H1 (cell line): ENCODE results near the gene SLC44A5. TPM values are rescaled to one million over a fixed set of nuclear protein-coding genes. Genes with fewer than 3 reads are reported as not detected.

Experiments used
- CTCF ChIA-PET: fragments of 300-600 bp; sonication (Branson Sonifier 250); formaldehyde crosslinking; loops from one replicate; lab custom pipeline; 2021; ENCODE audit not compliant: partially characterized antibody; lab: Charles Lee
- POLR2A ChIA-PET: fragments of 300-600 bp; sonication (Branson Sonifier 250); formaldehyde crosslinking; loops from one replicate; lab custom pipeline; 2021; ENCODE audit warnings: inconsistent platforms; ENCODE audit not compliant: partially characterized antibody; lab: Charles Lee
- DNase-seq, 2 experiments: peaks; one replicate each; pipeline versions ENCODE4 v3.0.0 to v3.0.0-alpha.2; 2010 to 2022; ENCODE audit warnings: low spot score in 2 of 2, low read depth in 1 of 2, mixed read lengths in 1 of 2
- FAIRE-seq: peaks from 2 replicates; lab custom pipeline; 2011; peaks lifted over from hg19 to GRCh38; lab: Jason Lieb, UNC
- H2AFZ ChIP-seq: 2 replicates; pipeline ENCODE4 v1.8.1; 2012; ENCODE audit warnings: low read length, inconsistent platforms
- H2AK5ac ChIP-seq: 2 replicates; pipeline ENCODE4 v1.6.1; 2013; ENCODE audit warnings: low read depth, low read length
- H2BK120ac ChIP-seq: replicated peaks from 2 replicates; pipeline ENCODE3; 2013; ENCODE audit warnings: low read depth, low read length, inconsistent platforms
- H2BK12ac ChIP-seq: 2 replicates; pipeline ENCODE4 v1.6.1; 2013; ENCODE audit warnings: low read depth, low read length
- H2BK15ac ChIP-seq: 2 replicates; pipeline ENCODE4 v1.6.1; 2013; ENCODE audit warnings: low read length
- H2BK20ac ChIP-seq: 2 replicates; pipeline ENCODE4 v1.6.1; 2013; ENCODE audit warnings: low read length
- H2BK5ac ChIP-seq: 2 replicates; pipeline ENCODE4 v1.6.1; 2013; ENCODE audit warnings: low read depth, low read length
- H3K14ac ChIP-seq: 2 replicates; pipeline ENCODE4 v1.6.1; 2013; ENCODE audit warnings: inconsistent platforms; ENCODE audit not compliant: insufficient read length
- H3K18ac ChIP-seq: 2 replicates; pipeline ENCODE4 v1.6.1; 2013; ENCODE audit warnings: low read length; ENCODE audit errors: extremely low read depth
- H3K23ac ChIP-seq: 2 replicates; pipeline ENCODE4 v1.6.1; 2013; ENCODE audit warnings: inconsistent platforms; ENCODE audit not compliant: insufficient read length
- H3K23me2 ChIP-seq: 2 replicates; pipeline ENCODE4 v1.6.1; 2013; ENCODE audit warnings: low read depth, low read length
- H3K27ac ChIP-seq: 2 replicates; pipeline ENCODE4 v1.6.1; 2011; ENCODE audit warnings: low read depth, low read length, inconsistent platforms
- H3K27me3 ChIP-seq, 4 experiments: replicated peaks in 1 of 4; 1 replicate in 1 of 4; 2 replicates in 3 of 4; pipeline versions ENCODE4 v1.6.1 to v1.8.1; 2011 to 2013; ENCODE audit warnings: low read length in 3 of 4, mild to moderate bottlenecking in 3 of 4, inconsistent platforms in 2 of 4, mixed read lengths in 2 of 4, moderate library complexity in 1 of 4; ENCODE audit not compliant: control insufficient read depth in 3 of 4, insufficient read depth in 3 of 4; ENCODE audit errors: extremely low read depth in 1 of 4
- H3K36me3 ChIP-seq, 4 experiments: 2 replicates each; pipeline versions ENCODE4 v1.6.1 to v1.8.1; 2011 to 2013; ENCODE audit warnings: mild to moderate bottlenecking in 4 of 4, low read length in 3 of 4, moderate library complexity in 2 of 4, control low read depth in 1 of 4, inconsistent platforms in 1 of 4; ENCODE audit not compliant: insufficient read depth in 4 of 4, control insufficient read depth in 2 of 4
- H3K4ac ChIP-seq: replicated peaks from 2 replicates; pipeline ENCODE3; 2013; ENCODE audit warnings: low read length, low read depth, mixed read lengths, inconsistent platforms; ENCODE audit not compliant: insufficient read length
- H3K4me1 ChIP-seq, 4 experiments: replicated peaks in 1 of 4; 1 replicate in 1 of 4; 2 replicates in 3 of 4; pipeline versions ENCODE4 v1.6.1 to v1.8.1; 2011 to 2013; ENCODE audit warnings: low read length in 3 of 4, inconsistent platforms in 2 of 4, mixed read lengths in 1 of 4; ENCODE audit not compliant: insufficient read depth in 4 of 4, control insufficient read depth in 3 of 4
- H3K4me2 ChIP-seq, 2 experiments: 2 replicates each; pipeline versions ENCODE4 v1.6.1 to v1.8.1; 2011 to 2013; ENCODE audit warnings: low read depth in 2 of 2, low read length in 2 of 2, control low read depth in 1 of 2, inconsistent platforms in 1 of 2, mild to moderate bottlenecking in 1 of 2; ENCODE audit not compliant: insufficient read depth in 1 of 2
- H3K4me3 ChIP-seq, 4 experiments: fragments of 200-600, 300-600 bp in 1 of 4; sonication (generic), shearing (Covaris generic), sonication (Bioruptor Twin) in 1 of 4; 2 replicates each; pipeline versions ENCODE4 v1.5.1 to v1.8.1; 2011 to 2016; ENCODE audit warnings: low read length in 4 of 4, low read depth in 3 of 4, control low read depth in 2 of 4, inconsistent platforms in 2 of 4, mild to moderate bottlenecking in 2 of 4, mixed read lengths in 1 of 4, moderate library complexity in 1 of 4; ENCODE audit not compliant: insufficient read depth in 2 of 4; ENCODE audit errors: extremely low read depth in 1 of 4
- H3K56ac ChIP-seq: replicated peaks from 2 replicates; pipeline ENCODE3; 2013; ENCODE audit warnings: low read depth, mild to moderate bottlenecking, mixed read lengths, low read length, inconsistent platforms; ENCODE audit not compliant: insufficient read length
- H3K79me1 ChIP-seq: 2 replicates; pipeline ENCODE4 v1.6.1; 2013; ENCODE audit warnings: low read depth, low read length, control low read depth
- H3K79me2 ChIP-seq, 2 experiments: 2 replicates each; pipeline versions ENCODE4 v1.6.1 to v1.8.1; 2012 to 2013; ENCODE audit warnings: low read length in 2 of 2, mild to moderate bottlenecking in 2 of 2, inconsistent platforms in 1 of 2; ENCODE audit not compliant: insufficient read depth in 2 of 2, control insufficient read depth in 1 of 2
- H3K9ac ChIP-seq, 4 experiments: replicated peaks in 1 of 4; 1 replicate in 1 of 4; 2 replicates in 3 of 4; pipeline versions ENCODE4 v1.6.1 to v1.8.1; 2011 to 2013; ENCODE audit warnings: low read depth in 3 of 4, low read length in 3 of 4, control low read depth in 2 of 4, mild to moderate bottlenecking in 2 of 4, moderate library complexity in 2 of 4, inconsistent platforms in 1 of 4; ENCODE audit errors: extremely low read depth in 1 of 4
- H3K9me3 ChIP-seq, 2 experiments: 2 replicates each; pipeline versions ENCODE4 v1.6.1 to v1.8.1; 2012 to 2013; ENCODE audit warnings: mild to moderate bottlenecking in 2 of 2, moderate library complexity in 2 of 2, control low read depth in 1 of 2, inconsistent platforms in 1 of 2, low read depth in 1 of 2, low read length in 1 of 2, mixed read lengths in 1 of 2; ENCODE audit not compliant: insufficient read depth in 2 of 2
- H4K20me1 ChIP-seq, 2 experiments: replicated peaks in 1 of 2; 2 replicates each; pipeline versions ENCODE3 to v1.8.1; 2011 to 2013; ENCODE audit warnings: inconsistent platforms in 2 of 2, low read length in 2 of 2, mild to moderate bottlenecking in 1 of 2; ENCODE audit not compliant: insufficient read depth in 2 of 2, control insufficient read depth in 1 of 2
- H4K5ac ChIP-seq: 2 replicates; pipeline ENCODE4 v1.6.1; 2013; ENCODE audit warnings: low read length, low read depth, mixed read lengths, inconsistent platforms; ENCODE audit not compliant: insufficient read length
- H4K8ac ChIP-seq: 2 replicates; pipeline ENCODE4 v1.8.0; 2013; ENCODE audit warnings: mild to moderate bottlenecking, moderate library complexity, low read length, inconsistent platforms; ENCODE audit not compliant: insufficient read depth; ENCODE audit errors: extremely low read depth
- H4K91ac ChIP-seq: replicated peaks from 2 replicates; pipeline ENCODE3; 2013; ENCODE audit warnings: low read length, mixed read lengths, inconsistent platforms; ENCODE audit not compliant: insufficient read length
- CHD2 ChIP-seq: IDR thresholded peaks from 2 replicates; pipeline ENCODE4 v1.6.1; 2012; ENCODE audit warnings: low read length, improper control_type of control experiment
- EZH2 ChIP-seq: fragments of 200-600 bp; sonication (generic); IDR thresholded peaks from 2 replicates; pipeline ENCODE4 v1.7.1; 2012; ENCODE audit warnings: low read depth, mild to moderate bottlenecking, moderate library complexity, low read length, inconsistent platforms; ENCODE audit not compliant: severe bottlenecking
- GTF2F1 ChIP-seq: IDR thresholded peaks from 2 replicates; pipeline ENCODE4 v1.6.1; 2012; ENCODE audit warnings: low read depth, low read length, improper control_type of control experiment, borderline replicate concordance
- HDAC6 ChIP-seq: IDR thresholded peaks from one replicate; pipeline ENCODE4 v1.7.1; 2012; ENCODE audit warnings: low read depth, mild to moderate bottlenecking, inconsistent platforms, low read length, moderate library complexity
- KDM1A ChIP-seq: fragments of 200-600, 300-600 bp; sonication (generic); IDR thresholded peaks from 2 replicates; pipeline ENCODE4 v1.7.1; 2016; ENCODE audit warnings: mild to moderate bottlenecking, low read length, borderline replicate concordance
- NRF1 ChIP-seq: IDR thresholded peaks from 2 replicates; pipeline ENCODE4 v1.6.1; 2011; ENCODE audit warnings: mild to moderate bottlenecking, low read depth, low read length, improper control_type of control experiment
- RFX5 ChIP-seq: IDR thresholded peaks from 2 replicates; pipeline ENCODE4 v1.6.1; 2011; ENCODE audit warnings: low read depth, low read length, improper control_type of control experiment, borderline replicate concordance
- RNF2 ChIP-seq: fragments of 200-900, 300-1000 bp; sonication (generic); IDR thresholded peaks from 2 replicates; pipeline ENCODE4 v1.7.1; 2016; ENCODE audit warnings: borderline replicate concordance, low read depth, mild to moderate bottlenecking, antibody characterized with exemption, low read length; ENCODE audit not compliant: poor library complexity, severe bottlenecking; ENCODE audit errors: missing control alignments
- RXRA ChIP-seq: IDR thresholded peaks from 2 replicates; pipeline ENCODE4 v1.6.1; 2011; ENCODE audit warnings: low read depth, mild to moderate bottlenecking, low read length, moderate library complexity; ENCODE audit not compliant: insufficient read depth
- SIX5 ChIP-seq: IDR thresholded peaks from 2 replicates; pipeline ENCODE4 v1.6.1; 2011; ENCODE audit warnings: mild to moderate bottlenecking, low read depth, low read length
- SRF ChIP-seq: IDR thresholded peaks from 2 replicates; pipeline ENCODE4 v1.6.1; 2011; ENCODE audit warnings: mild to moderate bottlenecking, low read depth, low read length, moderate library complexity
- TAF7 ChIP-seq: optimal IDR thresholded peaks from 2 replicates; pipeline ENCODE3; 2011; ENCODE audit warnings: low read depth, mild to moderate bottlenecking, inconsistent platforms, low read length, moderate library complexity, borderline replicate concordance
- TEAD4 ChIP-seq: IDR thresholded peaks from 2 replicates; pipeline ENCODE4 v1.6.1; 2012; ENCODE audit warnings: low read depth, low read length, inconsistent platforms, mixed read lengths
- WGBS, 2 experiments: shearing (Covaris generic) in 1 of 2; methylation state at CpG; one replicate each; pipeline versions ENCODE4 v1.1.6 to v1.1.7; 2013 to 2015; ENCODE audit warnings: low lambda C conversion rate in 2 of 2, mixed read lengths in 2 of 2, inconsistent platforms in 1 of 2, low coverage in 1 of 2, missing lambda C conversion rate in 1 of 2; ENCODE audit not compliant: insufficient replicate concordance in 2 of 2, insufficient coverage in 1 of 2, insufficient read length in 1 of 2; ENCODE audit errors: extremely low coverage in 1 of 2, missing lambda C conversion rate in 1 of 2; 5-methylcytosine and 5-hydroxymethylcytosine counted together
- polyA plus RNA-seq, 7 experiments: library from polyadenylated mRNA; depleted of rRNA in 3 of 7; stranded (reverse) in 5 of 7; unstranded in 2 of 7; fragments of >200 nt in 5 of 7; fragments of 200-250 nt in 2 of 7; gene quantifications; 1 replicate in 5 of 7; 2 replicates in 1 of 7; 4 replicates in 1 of 7; pipeline versions ENCODE4 v1.2.1 to v1.2.3, GENCODE V29; 2011 to 2013; ENCODE audit warnings: missing spikeins in 2 of 7, mixed read lengths in 2 of 7
- total RNA-seq: library from RNA; stranded (reverse); fragmentation: NEBNext Ultra II Directional; extraction: Animal tissue kit (Norgen Biotek cat#: 25700); gene quantifications from 2 replicates; pipeline ENCODE4 v1.2.1, GENCODE V29; 2021

The SLC44A5 gene
- total and polyA plus RNA-seq, 2 of the 8 experiments (the other 6 are each of a cell fraction or from before 2014, with no cell fraction given): 1.8 to 3.3 TPM

- Histone ChIP-seq H3K79me2 (no peaks in the 10 kb centered on the region), H3K23ac (no peak overlapping the region), H3K27ac (no peak overlapping the region), H2AFZ (no peak overlapping the region), H2AK5ac (no peak overlapping the region), H3K4ac (no peak overlapping the region), H3K79me1 (no peaks in the 10 kb centered on the region), H2BK20ac (no peak overlapping the region), H3K23me2 (no peaks in the 10 kb centered on the region), H2BK5ac (no peak overlapping the region), H3K27me3 (no peaks in the 10 kb centered on the region), H3K18ac (no peak overlapping the region), H3K9me3 (no peaks in the 10 kb centered on the region), H3K56ac (no peak overlapping the region), H2BK12ac (no peak overlapping the region), H3K4me2 (no peak overlapping the region), H3K9ac (no peak overlapping the region), H3K4me1 (peaks cover 0 to 2% (median 0%) of the 10 kb centered on the region in 4 experiments; a peak in 1 of 7 replicates), H2BK15ac (no peak overlapping the region), H4K91ac (no peak overlapping the region), H4K20me1 (no peaks in the 10 kb centered on the region), H4K8ac (no peak overlapping the region), H3K14ac (no peak overlapping the region), H4K5ac (no peak overlapping the region), H3K4me3 (no peak overlapping the region), H2BK120ac (no peak overlapping the region), H3K36me3 (no peaks in the 10 kb centered on the region)
- WGBS, 2 experiments: 86% methylated on average over 4 of the region's 4 CpGs; no CpG with 5 or more reads in 1 of the 2 experiments
- no peak for TF ChIP-seq TAF7
- no peak for TF ChIP-seq RFX5
- no peak for TF ChIP-seq SIX5
- no peak for TF ChIP-seq RNF2
- TF ChIP-seq SRF: no peak
- TF ChIP-seq EZH2: no peak
- TF ChIP-seq GTF2F1: no peak
- no peak for TF ChIP-seq CHD2
- no peak for TF ChIP-seq HDAC6
- TF ChIP-seq TEAD4: no peak
- TF ChIP-seq RXRA: no peak
- no peak for TF ChIP-seq NRF1
- no peak for TF ChIP-seq KDM1A
- FAIRE-seq: no peak
- POLR2A ChIA-PET: interaction anchor here (1.5 kb wide), 1 partner anchor 42 kb away, joined by 3 read pairs; no protein-coding TSS in a partner anchor
- CTCF ChIA-PET: interaction anchor here (1.3 to 2.6 kb wide), 3 partner anchors 21 to 324 kb away, joined by 6 to 15 read pairs (median 8); partner anchors contain the start of gene SLC44A5
- DNase-seq: no peak
Measured at GRCh38 chr1:75589637-75590036, 21.3 kb downstream of the SLC44A5 start.
